ENCODE data around the gene VPS13D. TPM values are rescaled to one million over a fixed set of nuclear protein-coding genes. Genes with fewer than 3 reads are reported as not detected.

Gene VPS13D
- total and polyA plus RNA-seq, 2 donors from 2014 or later: 19.4 to 75.8 TPM

GRCh38 chr1:12539705-12540579, 310.1 kb downstream of the VPS13D start:
- H3K9ac ChIP-seq (ENCODE audit: low read length in 3 of 3): no peak overlapping the region
- intact Hi-C loops (cut with DNase I): no loop called here
- no peak for FAIRE-seq
- H3K27me3 ChIP-seq (ENCODE audit: control insufficient read depth, insufficient read depth, low read length): no peaks in the 10 kb centered on the region
- no peaks in the 10 kb centered on the region for H3K36me3 ChIP-seq (ENCODE audit: control insufficient read depth in 2 of 3, insufficient read depth in 3 of 3, low read length in 3 of 3)
- peak overlapping the region; percentile 43 to 48 for H3K27ac ChIP-seq (ENCODE audit: low read depth in 2 of 2, low read length in 2 of 2)
- peaks cover 0 to 7% (median 5%) of the 10 kb centered on the region in 3 donors for H3K4me1 ChIP-seq (ENCODE audit: control insufficient read depth in 2 of 3, insufficient read depth in 2 of 3, low read depth in 1 of 3, low read length in 3 of 3)
- TF ChIP-seq CTCF (IDR thresholded peaks at IDR 0.05; ENCODE audit: borderline replicate concordance, extremely low read depth, insufficient read depth): no peak
- no peaks in the 10 kb centered on the region for H3K9me3 ChIP-seq (ENCODE audit: control insufficient read depth in 2 of 3, insufficient read depth in 1 of 3, low read length in 3 of 3)
- no peak overlapping the region for H3K4me3 ChIP-seq (ENCODE audit: low read length in 3 of 3)
- peak; percentile 92 to 96 (median 95) for DNase-seq

- DNase-seq: no peak
- H3K27ac ChIP-seq (ENCODE audit: low read depth in 2 of 2, low read length in 2 of 2): peak overlapping the region; percentile 43 to 48
- no peak for TF ChIP-seq CTCF (IDR thresholded peaks at IDR 0.05; ENCODE audit: borderline replicate concordance, extremely low read depth, insufficient read depth)
- intact Hi-C loops (cut with DNase I): no loop called here
- H3K36me3 ChIP-seq (ENCODE audit: control insufficient read depth in 2 of 3, insufficient read depth in 3 of 3, low read length in 3 of 3): no peaks in the 10 kb centered on the region
- H3K27me3 ChIP-seq (ENCODE audit: control insufficient read depth, insufficient read depth, low read length): no peaks in the 10 kb centered on the region
- no peak overlapping the region for H3K9ac ChIP-seq (ENCODE audit: low read length in 3 of 3)
- no peak for FAIRE-seq
- no peak overlapping the region for H3K4me3 ChIP-seq (ENCODE audit: low read length in 3 of 3)
- H3K4me1 ChIP-seq (ENCODE audit: control insufficient read depth in 2 of 3, insufficient read depth in 2 of 3, low read depth in 1 of 3, low read length in 3 of 3): peaks cover 0 to 7% (median 5%) of the 10 kb centered on the region in 3 donors
- H3K9me3 ChIP-seq (ENCODE audit: control insufficient read depth in 2 of 3, insufficient read depth in 1 of 3, low read length in 3 of 3): no peaks in the 10 kb centered on the region
These were observed 310.9 kb downstream of the VPS13D start for GRCh38 chr1:12540580-12541273.

- H3K4me3 ChIP-seq (ENCODE audit: low read length in 3 of 3): no peak overlapping the region
- H3K27me3 ChIP-seq (ENCODE audit: control insufficient read depth, insufficient read depth, low read length): no peaks in the 10 kb centered on the region
- H3K36me3 ChIP-seq (ENCODE audit: control insufficient read depth in 2 of 3, insufficient read depth in 3 of 3, low read length in 3 of 3): no peaks in the 10 kb centered on the region
- peak overlapping the region; percentile 27 to 43 for H3K27ac ChIP-seq (ENCODE audit: low read depth in 2 of 2, low read length in 2 of 2)
- H3K9ac ChIP-seq (ENCODE audit: low read length in 3 of 3): peak overlapping the region in 1 of 3 donors; percentile 12
- peaks cover 0 to 7% (median 5%) of the 10 kb centered on the region in 3 donors for H3K4me1 ChIP-seq (ENCODE audit: control insufficient read depth in 2 of 3, insufficient read depth in 2 of 3, low read depth in 1 of 3, low read length in 3 of 3)
- intact Hi-C loops (cut with DNase I): no loop called here
- DNase-seq: peak; percentile 67 to 90 (median 76)
- no peak for FAIRE-seq
- no peaks in the 10 kb centered on the region for H3K9me3 ChIP-seq (ENCODE audit: control insufficient read depth in 2 of 3, insufficient read depth in 1 of 3, low read length in 3 of 3)
- no peak for TF ChIP-seq CTCF (IDR thresholded peaks at IDR 0.05; ENCODE audit: borderline replicate concordance, extremely low read depth, insufficient read depth)
These were observed 311.7 kb downstream of the VPS13D start for GRCh38 chr1:12541274-12542137.

Data from kidney (tissue), 14 donors.